H1 (cell line): Measurements from ENCODE around the gene SCO2. TPM values are rescaled to one million over a fixed set of nuclear protein-coding genes. Genes with fewer than 3 reads are reported as not detected.

ENCODE experiments used
- CEBPB ChIP-seq: IDR thresholded peaks from 2 replicates; pipeline ENCODE4 v1.6.1; 2012; ENCODE audit warnings: low read depth, low read length
- CHD2 ChIP-seq: IDR thresholded peaks from 2 replicates; pipeline ENCODE4 v1.6.1; 2012; ENCODE audit warnings: low read length, improper control_type of control experiment
- HDAC2 ChIP-seq, 2 experiments: fragments of 300-600 bp in 1 of 2; sonication (generic) in 1 of 2; IDR thresholded peaks; 2 replicates each; pipeline ENCODE4 v1.6.1; 2011 to 2012; ENCODE audit warnings: low read depth in 2 of 2, low read length in 2 of 2, mild to moderate bottlenecking in 2 of 2, moderate library complexity in 2 of 2, borderline replicate concordance in 1 of 2, inconsistent platforms in 1 of 2
- NANOG ChIP-seq: IDR thresholded peaks from 2 replicates; pipeline ENCODE4 v1.6.1; 2011; ENCODE audit warnings: low read length, low read depth, mild to moderate bottlenecking, inconsistent platforms; ENCODE audit not compliant: insufficient read depth, poor library complexity, severe bottlenecking
- NRF1 ChIP-seq: IDR thresholded peaks from 2 replicates; pipeline ENCODE4 v1.6.1; 2011; ENCODE audit warnings: mild to moderate bottlenecking, low read depth, low read length, improper control_type of control experiment
- SP4 ChIP-seq: IDR thresholded peaks from 2 replicates; pipeline ENCODE4 v1.6.1; 2012; ENCODE audit warnings: low read length, inconsistent platforms
- SUZ12 ChIP-seq: fragments of 200-600 bp; sonication (generic); IDR thresholded peaks from 2 replicates; pipeline ENCODE4 v1.6.1; 2012; ENCODE audit warnings: mild to moderate bottlenecking, inconsistent platforms, low read length, moderate library complexity, mixed read lengths
- polyA plus RNA-seq, 7 experiments: library from polyadenylated mRNA; depleted of rRNA in 3 of 7; stranded (reverse) in 5 of 7; unstranded in 2 of 7; fragments of >200 nt in 5 of 7; fragments of 200-250 nt in 2 of 7; gene quantifications; 1 replicate in 5 of 7; 2 replicates in 1 of 7; 4 replicates in 1 of 7; pipeline versions ENCODE4 v1.2.1 to v1.2.3, GENCODE V29; 2011 to 2013; ENCODE audit warnings: missing spikeins in 2 of 7, mixed read lengths in 2 of 7
- total RNA-seq: library from RNA; stranded (reverse); fragmentation: NEBNext Ultra II Directional; extraction: Animal tissue kit (Norgen Biotek cat#: 25700); gene quantifications from 2 replicates; pipeline ENCODE4 v1.2.1, GENCODE V29; 2021

The SCO2 gene
- total and polyA plus RNA-seq, 2 of the 8 experiments (the other 6 are each of a cell fraction or from before 2014, with no cell fraction given): 2.0 TPM; not detected in 1

GRCh38 chr22:50488886-50489285 is 36.5 kb downstream of the SCO2 start (continued):
- no peak for TF ChIP-seq HDAC2 (IDR thresholded peaks at IDR 0.05; ENCODE audit: borderline replicate concordance in 1 of 2, low read depth in 2 of 2, low read length in 2 of 2)
- no peak for TF ChIP-seq SP4
- TF ChIP-seq CHD2: no peak
- TF ChIP-seq NRF1: no peak
- TF ChIP-seq SUZ12: no peak
- TF ChIP-seq CEBPB: no peak
- no peak for TF ChIP-seq NANOG
